Mesenteric fat pad (tissue), 1 donor: ENCODE data around the gene ESR2. TPM values are rescaled to one million over a fixed set of nuclear protein-coding genes. Genes with fewer than 3 reads are reported as not detected.
"Not testable (repeated sequence)": the region's sequence is repeated elsewhere in the genome, so short reads cannot be mapped to it uniquely, and the experiment has no call there.

ENCODE experiments used
- DNase-seq: peaks from one replicate; pipeline ENCODE4 v3.0.0-alpha.2; 2020; ENCODE audit warnings: low spot score
- microRNA-seq: library from miRNA; unstranded; fragments of <30 nt; microRNA quantifications from one replicate; pipeline ENCODE4 v1.2.0, GENCODE V29; 2020; ENCODE audit warnings: borderline number of aligned reads
- total RNA-seq: library from RNA; stranded (reverse); fragmentation: NEBNext Ultra II Directional; extraction: Animal tissue kit (Norgen Biotek cat#: 25700); gene quantifications from one replicate; pipeline ENCODE4 v1.2.1, GENCODE V29; 2021
- donor health status: DM: yes; HTN: yes; CAD: no.

The ESR2 gene
- total RNA-seq, 1 donor from 2014 or later: 0.32 TPM

- DNase-seq: no peak
Observed at GRCh38 chr14:64049616-64050381, 244.4 kb downstream of the ESR2 start.

GRCh38 chr14:64045091-64045490 lies 249.1 kb downstream of the ESR2 start:
- DNase-seq: no peak

- not testable (repeated sequence) for DNase-seq
Observed at GRCh38 chr14:64043296-64043695, 250.9 kb downstream of the ESR2 start.

GRCh38 chr14:64040044-64040443 lies 254.1 kb downstream of the ESR2 start:
- DNase-seq: no peak

- no peak for DNase-seq
Observed at GRCh38 chr14:64038841-64039542, 255.2 kb downstream of the ESR2 start.

- DNase-seq: not testable (repeated sequence)
Observed at GRCh38 chr14:64037869-64038745, 256.1 kb downstream of the ESR2 start.

GRCh38 chr14:64035143-64035542 lies 259.0 kb downstream of the ESR2 start:
- DNase-seq: no peak

Small RNAs within 50 kb of the gene (microRNA-seq; reads per million reads assigned to microRNA genes)
- not detected for gene MIR548H1

Other genes starting within 250 kb of the ESR2 start
- 161 TPM for gene MTHFD1, start 94.0 kb upstream of the ESR2 start, total RNA-seq
- 0.45 TPM for gene AKAP5, start 171.1 kb upstream of the ESR2 start, total RNA-seq
- 11.2 TPM for gene ZBTB25, start 209.5 kb upstream of the ESR2 start, total RNA-seq
- gene ZBTB1, start 210.4 kb upstream of the ESR2 start, total RNA-seq: 35.5 TPM
- gene HSPA2, start 246.4 kb upstream of the ESR2 start, total RNA-seq: 9.5 TPM